Spleen (tissue), 7 donors: ENCODE results near the gene KCNJ10.

Experiments
- POLR2A ChIP-seq, 3 donors: fragments of 450-650 bp; IDR thresholded peaks; one replicate each; pipeline ENCODE4 v1.5.1; 2017; ENCODE audit warnings: antibody characterized with exemption in 3 of 3, mild to moderate bottlenecking in 1 of 3
- TF ChIP-seq, protein P1 (sequence below), 11 experiments: fragments of 200-600 bp in 7 of 11; fragments of 450-650 bp in 4 of 11; sonication (generic) in 4 of 11; IDR thresholded peaks in 8 of 11; conservative IDR thresholded peaks in 3 of 11; 1 replicate in 7 of 11; 2 replicates in 4 of 11; pipeline versions ENCODE4 v1.4.0 to v1.8.0; 2016 to 2021; ENCODE audit warnings: antibody characterized with exemption in 11 of 11, inconsistent platforms in 4 of 11, mild to moderate bottlenecking in 1 of 11
- donor health status: DM: no; HTN: no; CAD: no; lungs with moderate emphysema.
- donor health status: DM: no; HTN: no; CAD: no.
- donor health status: DM: no; HTN: no; CAD: no.

- TF ChIP-seq, protein P1, sequence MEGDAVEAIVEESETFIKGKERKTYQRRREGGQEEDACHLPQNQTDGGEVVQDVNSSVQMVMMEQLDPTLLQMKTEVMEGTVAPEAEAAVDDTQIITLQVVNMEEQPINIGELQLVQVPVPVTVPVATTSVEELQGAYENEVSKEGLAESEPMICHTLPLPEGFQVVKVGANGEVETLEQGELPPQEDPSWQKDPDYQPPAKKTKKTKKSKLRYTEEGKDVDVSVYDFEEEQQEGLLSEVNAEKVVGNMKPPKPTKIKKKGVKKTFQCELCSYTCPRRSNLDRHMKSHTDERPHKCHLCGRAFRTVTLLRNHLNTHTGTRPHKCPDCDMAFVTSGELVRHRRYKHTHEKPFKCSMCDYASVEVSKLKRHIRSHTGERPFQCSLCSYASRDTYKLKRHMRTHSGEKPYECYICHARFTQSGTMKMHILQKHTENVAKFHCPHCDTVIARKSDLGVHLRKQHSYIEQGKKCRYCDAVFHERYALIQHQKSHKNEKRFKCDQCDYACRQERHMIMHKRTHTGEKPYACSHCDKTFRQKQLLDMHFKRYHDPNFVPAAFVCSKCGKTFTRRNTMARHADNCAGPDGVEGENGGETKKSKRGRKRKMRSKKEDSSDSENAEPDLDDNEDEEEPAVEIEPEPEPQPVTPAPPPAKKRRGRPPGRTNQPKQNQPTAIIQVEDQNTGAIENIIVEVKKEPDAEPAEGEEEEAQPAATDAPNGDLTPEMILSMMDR (IDR thresholded peaks at IDR 0.05 in 8 of 11, conservative IDR thresholded peaks at IDR 0.05 in 3 of 11) = no peak
- TF ChIP-seq POLR2A (IDR thresholded peaks at IDR 0.05) = no peak
Observed at GRCh38 chr1:160049101-160049500, 20.9 kb downstream of the KCNJ10 start.
